SH-SY5Y (cell line): ENCODE results near the gene CHIA.

Source experiments
- GATA2 ChIP-seq: IDR thresholded peaks from 2 replicates; pipeline ENCODE4 v1.6.1; 2011; ENCODE audit warnings: mild to moderate bottlenecking, low read depth, low read length
- GATA3 ChIP-seq: IDR thresholded peaks from 2 replicates; pipeline ENCODE4 v1.6.1; 2011; ENCODE audit warnings: low read depth, mild to moderate bottlenecking, low read length, moderate library complexity

Gene CHIA

DNA sequence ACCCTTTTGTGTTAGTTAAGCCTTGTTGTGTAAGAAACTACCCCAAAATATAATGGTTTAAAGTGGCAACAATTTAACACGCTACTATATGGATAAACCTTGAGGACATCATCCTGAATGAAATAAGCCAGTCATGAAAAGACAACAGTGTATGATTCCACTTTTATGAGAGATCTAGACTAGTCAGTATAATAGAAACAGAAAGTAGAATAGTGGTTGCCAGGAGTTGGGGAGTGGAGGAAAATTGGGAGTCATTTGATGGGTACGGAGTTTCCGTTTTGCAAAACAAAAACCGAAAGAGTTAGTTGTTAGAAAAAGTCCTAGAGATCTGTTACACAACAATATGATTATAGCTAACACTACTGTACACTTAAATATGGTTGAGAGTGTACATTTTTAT is 16.0 kb upstream of the CHIA start:
- TF ChIP-seq GATA2 = no peak
- no peak for TF ChIP-seq GATA3

DNA sequence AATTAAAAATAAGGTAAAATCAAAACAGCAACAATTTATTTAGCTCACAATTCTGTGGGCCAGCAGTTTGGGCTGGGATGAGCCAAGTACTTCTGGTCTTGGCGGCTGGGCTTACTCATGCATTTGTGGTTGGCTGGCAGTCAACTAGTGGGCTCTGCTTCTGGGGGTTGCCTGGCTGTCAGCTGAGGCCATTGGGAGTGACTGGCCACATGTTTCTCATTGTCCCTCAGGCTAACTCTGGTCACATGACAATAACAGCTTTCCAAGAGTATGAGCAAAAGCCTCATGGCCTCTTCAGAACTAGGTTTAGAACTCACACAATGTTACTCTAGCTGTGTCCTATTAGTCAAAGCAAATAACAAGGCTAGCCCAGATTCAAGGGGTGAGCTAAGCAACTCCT is 15.6 kb upstream of the CHIA start:
- TF ChIP-seq GATA3 (no peak), GATA2 (no peak)

DNA sequence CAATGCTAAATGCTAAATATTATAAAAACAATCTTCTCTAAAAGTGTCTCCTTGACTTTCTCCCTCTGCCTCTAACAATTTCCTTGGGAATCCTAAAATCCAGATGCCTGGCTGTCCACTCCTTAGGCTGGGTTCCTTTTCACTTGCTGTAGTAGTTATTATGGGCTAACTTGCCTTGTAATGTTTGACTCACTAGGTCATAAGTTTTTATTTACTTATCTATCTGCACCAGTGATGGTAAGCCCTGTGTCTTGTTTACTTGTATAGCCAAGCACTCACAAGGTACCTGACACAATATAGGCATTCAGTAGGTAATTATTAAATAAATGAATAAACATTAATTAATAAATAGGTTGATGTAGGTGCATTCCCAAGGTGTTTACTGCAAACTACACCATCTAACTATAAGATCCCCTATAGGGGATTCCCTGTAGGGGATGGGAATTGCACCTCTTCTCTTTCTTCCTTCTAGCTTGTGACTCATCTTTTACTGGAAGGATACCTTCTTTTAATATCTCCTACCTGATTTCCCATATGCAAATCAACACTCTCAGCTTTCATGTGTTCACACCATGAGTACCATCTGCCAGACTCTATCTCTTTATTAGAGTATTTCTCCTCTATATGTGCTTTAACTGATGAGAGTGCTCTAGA is 14.7 kb upstream of the CHIA start:
- TF ChIP-seq GATA3 = no peak
- no peak for TF ChIP-seq GATA2

GRCh38 chr1:111279144-111279543 is 11.5 kb upstream of the CHIA start:
- no peak for TF ChIP-seq GATA2
- no peak for TF ChIP-seq GATA3

DNA sequence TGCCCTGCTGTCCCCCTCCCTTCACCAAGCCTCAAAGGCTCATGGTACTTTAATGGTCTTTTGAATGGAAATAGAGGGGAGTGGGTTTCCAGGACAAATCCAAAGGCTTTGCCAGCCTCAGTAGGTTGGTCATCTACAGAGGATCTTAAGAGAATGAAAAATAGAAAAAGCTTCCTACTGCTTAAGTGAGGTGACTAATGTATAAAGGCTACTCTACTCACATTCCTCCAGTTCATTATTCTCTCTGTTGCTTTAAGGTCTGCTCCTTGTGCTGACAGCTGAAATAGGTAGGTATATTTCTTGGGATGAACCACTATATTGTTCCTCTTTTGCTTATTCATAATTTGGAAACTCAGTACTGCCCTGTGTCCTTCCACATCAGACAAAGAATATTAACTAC is 10.4 kb upstream of the CHIA start:
- TF ChIP-seq GATA2 (no peak), GATA3 (no peak)

- TF ChIP-seq GATA2 (no peak), GATA3 (no peak)
Measured at GRCh38 chr1:111281411-111281810, 9.2 kb upstream of the CHIA start.

DNA sequence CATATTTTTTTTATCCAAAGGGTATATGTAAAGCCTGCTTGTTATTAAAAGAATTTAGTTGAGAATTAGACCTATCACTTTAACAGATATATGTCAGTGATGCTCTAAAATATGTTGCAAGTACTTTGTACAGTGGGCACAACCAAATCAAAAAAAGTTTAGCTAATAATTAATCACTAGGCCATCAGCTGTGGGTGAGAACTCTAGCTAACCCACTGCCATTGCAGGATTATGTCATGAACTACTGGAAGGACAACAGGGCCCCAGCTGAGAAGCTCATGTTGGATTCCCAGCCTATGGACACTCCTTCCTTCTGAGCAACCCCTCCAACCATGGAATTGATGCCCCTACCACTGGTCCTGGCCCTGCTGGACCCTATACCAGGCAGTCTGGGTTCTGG is 6.8 kb upstream of the CHIA start:
- TF ChIP-seq GATA2 = no peak
- TF ChIP-seq GATA3 = no peak

GRCh38 chr1:111285879-111286278 is 4.8 kb upstream of the CHIA start:
- TF ChIP-seq GATA3 (no peak), GATA2 (no peak)

DNA sequence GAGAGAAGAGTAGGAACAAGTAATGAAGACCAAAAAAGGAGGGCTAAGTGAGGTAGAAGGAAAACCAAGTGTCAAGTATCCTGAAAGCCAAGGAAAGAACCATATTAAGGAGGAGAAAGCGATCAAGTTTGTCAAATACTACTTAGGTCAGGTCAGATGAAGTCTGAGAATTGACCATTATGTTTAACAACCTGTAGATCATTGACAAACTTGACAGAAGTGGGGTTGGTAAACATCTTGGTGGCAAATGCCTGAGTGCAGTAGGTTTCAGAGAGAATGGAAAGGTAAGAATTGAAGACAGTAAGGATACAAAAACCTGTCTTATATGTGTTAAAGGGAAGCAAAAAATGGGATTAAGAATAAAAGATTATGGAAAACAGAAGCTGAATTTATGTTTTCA is 3.7 kb upstream of the CHIA start:
- no peak for TF ChIP-seq GATA3
- no peak for TF ChIP-seq GATA2

- TF ChIP-seq GATA3 = no peak
- TF ChIP-seq GATA2 = no peak
Measured at GRCh38 chr1:111289371-111289770, 1.3 kb upstream of the CHIA start.

- TF ChIP-seq GATA2 (no peak), GATA3 (no peak)
Measured at GRCh38 chr1:111290104-111290503, 547 bp upstream of the CHIA start.

GRCh38 chr1:111294390-111294789 is 3.7 kb downstream of the CHIA start:
- TF ChIP-seq GATA2 = no peak
- no peak for TF ChIP-seq GATA3

DNA sequence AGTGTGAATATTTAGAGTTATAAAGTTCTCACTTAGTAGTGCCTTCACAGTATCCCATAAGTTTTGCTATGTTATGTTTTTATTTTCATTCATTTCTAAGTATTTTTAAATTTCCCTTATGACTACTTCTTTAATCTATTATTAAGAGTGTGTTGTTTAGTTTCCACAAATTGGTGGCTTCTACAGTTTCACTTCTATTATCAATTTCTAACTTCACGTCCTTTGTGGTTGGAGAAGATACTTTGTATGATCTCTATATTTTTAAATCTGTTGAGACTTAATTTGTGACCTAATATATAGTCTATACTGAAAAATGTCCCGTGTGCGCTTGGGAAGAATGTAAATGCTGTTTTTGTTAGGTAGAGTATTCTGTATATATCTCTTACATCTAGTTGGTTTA is 11.7 kb downstream of the CHIA start:
- TF ChIP-seq GATA2 = no peak
- TF ChIP-seq GATA3 = no peak

GRCh38 chr1:111309690-111310089 is 19.0 kb downstream of the CHIA start:
- TF ChIP-seq GATA3 = no peak
- no peak for TF ChIP-seq GATA2

DNA sequence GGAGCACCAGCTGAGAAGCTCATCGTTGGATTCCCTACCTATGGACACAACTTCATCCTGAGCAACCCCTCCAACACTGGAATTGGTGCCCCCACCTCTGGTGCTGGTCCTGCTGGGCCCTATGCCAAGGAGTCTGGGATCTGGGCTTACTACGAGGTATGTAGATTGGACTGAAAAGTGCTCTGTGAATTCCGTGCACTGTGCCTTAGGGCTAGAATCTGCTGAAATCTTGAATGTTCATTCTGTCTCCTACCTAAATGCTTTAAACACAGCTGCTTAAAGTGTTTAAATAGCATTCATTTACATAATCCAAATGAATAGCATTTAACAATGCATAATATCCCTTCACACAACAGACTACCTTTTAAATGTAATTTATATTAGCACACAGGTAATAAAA is 27.9 kb downstream of the CHIA start:
- TF ChIP-seq GATA3 = no peak
- TF ChIP-seq GATA2 = no peak

- TF ChIP-seq GATA3 (no peak), GATA2 (no peak)
Measured at GRCh38 chr1:111320066-111320879, 29.6 kb downstream of the CHIA start.
